Left lobe of liver (tissue), 2 donors: ENCODE results near the gene SLC38A2. TPM values are rescaled to one million over a fixed set of nuclear protein-coding genes. Genes with fewer than 3 reads are reported as not detected.
"Not testable (repeated sequence)": the region's sequence is repeated elsewhere in the genome, so short reads cannot be mapped to it uniquely, and the experiment has no call there.

Source experiments
- ATAC-seq: fragments of 200-7000 bp; cut with Tn5 transposase; one replicate; pipeline ENCODE4 v1.9.1; 2020; ENCODE audit warnings: mild to moderate bottlenecking, moderate library complexity
- DNase-seq: peaks from one replicate; pipeline ENCODE4 v3.0.0-alpha.2; 2020; ENCODE audit warnings: low spot score
- total RNA-seq: library from RNA; stranded (reverse); gene quantifications from one replicate; pipeline ENCODE4 v1.2.1, GENCODE V29; 2021
- donor health status: DM: no; HTN: no; CAD: no; lungs with moderate emphysema.
- donor health status: DM: no; HTN: yes; CAD: no.

SLC38A2 gene
- total RNA-seq, result 82.2 TPM

DNA sequence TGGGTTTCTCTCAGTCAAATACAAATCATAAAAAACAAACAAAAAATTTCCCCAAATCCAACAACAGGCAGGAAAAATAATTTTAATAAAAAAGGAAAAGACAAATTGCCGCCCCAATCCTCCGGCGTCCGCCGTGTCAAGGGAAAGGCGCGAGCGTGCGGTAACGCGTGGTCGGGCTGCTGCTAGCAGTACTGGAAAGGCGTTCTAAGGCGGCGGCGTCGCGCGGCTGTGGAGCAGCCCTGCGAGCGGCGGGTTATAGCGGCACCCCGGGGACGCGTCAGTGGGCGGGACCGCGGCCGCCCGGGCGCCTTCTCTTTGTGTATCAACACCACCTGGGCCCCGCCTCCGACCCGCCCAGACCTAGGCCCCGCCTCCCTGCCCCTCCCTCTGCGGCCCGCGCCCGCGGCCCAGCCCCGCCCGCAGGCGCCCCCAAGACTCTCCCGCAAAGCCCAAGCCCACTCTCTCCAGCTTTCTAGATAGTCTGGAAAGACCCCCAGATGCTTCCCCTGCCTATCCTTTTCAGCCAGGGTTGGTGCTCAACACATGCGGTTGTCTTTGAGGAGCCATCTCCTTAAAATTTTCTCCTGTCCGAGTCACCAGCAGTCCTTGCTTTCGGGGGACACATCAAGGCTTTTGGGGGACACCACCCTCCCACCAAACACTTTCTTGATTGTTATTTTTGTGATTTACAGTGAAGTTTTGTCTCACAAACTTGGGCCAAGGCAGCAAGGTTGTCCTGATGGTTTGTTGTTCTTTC is at the start of gene SLC38A2:
TSS of gene SLC38A2 (minus strand) at position 230 of the 757 bp plus-strand sequence. CDS start 1,480 bp downstream, outside the sequence.
- peak; percentile 83 for ATAC-seq
- peak; percentile 99 for DNase-seq

- DNase-seq (no peak), ATAC-seq (no peak)
Measured at GRCh38 chr12:46419675-46420074, 47.1 kb upstream of the SLC38A2 start.

GRCh38 chr12:46415552-46415951 is 43.0 kb upstream of the SLC38A2 start:
- DNase-seq (no peak), ATAC-seq (peak; percentile 33)

DNA sequence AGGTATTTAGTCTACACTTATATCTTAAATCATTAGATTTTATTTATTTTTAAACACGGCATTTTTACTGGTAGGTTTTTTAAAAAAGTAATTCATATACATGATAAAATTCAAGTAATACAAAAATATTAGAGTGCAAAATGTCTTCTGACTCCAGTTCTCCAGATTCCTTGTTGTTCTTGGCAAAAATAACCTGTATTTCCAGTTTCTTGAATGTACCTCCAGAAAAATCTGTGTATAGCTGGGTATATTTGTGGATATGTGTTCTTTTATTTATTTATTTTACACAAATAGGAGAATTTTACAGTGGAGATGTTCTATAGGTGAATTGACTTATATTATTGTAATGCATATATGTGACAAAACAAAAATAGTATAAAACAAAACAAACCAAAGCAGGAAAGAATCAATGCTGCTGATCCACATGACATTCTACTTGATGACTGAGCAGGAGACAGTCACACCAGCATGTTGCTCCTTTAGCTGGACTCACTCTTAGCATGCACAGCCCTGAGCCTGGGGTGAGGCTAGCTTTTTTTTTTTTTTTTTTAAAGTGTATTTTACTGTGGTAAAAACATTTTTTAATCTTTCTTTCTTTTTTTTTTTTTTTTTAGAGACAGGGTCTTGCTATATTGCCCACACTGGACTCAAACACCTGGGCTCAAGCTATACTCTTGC is 42.2 kb upstream of the SLC38A2 start:
- DNase-seq (no peak), ATAC-seq (no peak)

GRCh38 chr12:46413368-46413767 is 40.8 kb upstream of the SLC38A2 start:
- ATAC-seq, result peak; percentile 59
- DNase-seq, result no peak

GRCh38 chr12:46412857-46413256 is 40.3 kb upstream of the SLC38A2 start:
- ATAC-seq, result no peak
- DNase-seq, result no peak

DNA sequence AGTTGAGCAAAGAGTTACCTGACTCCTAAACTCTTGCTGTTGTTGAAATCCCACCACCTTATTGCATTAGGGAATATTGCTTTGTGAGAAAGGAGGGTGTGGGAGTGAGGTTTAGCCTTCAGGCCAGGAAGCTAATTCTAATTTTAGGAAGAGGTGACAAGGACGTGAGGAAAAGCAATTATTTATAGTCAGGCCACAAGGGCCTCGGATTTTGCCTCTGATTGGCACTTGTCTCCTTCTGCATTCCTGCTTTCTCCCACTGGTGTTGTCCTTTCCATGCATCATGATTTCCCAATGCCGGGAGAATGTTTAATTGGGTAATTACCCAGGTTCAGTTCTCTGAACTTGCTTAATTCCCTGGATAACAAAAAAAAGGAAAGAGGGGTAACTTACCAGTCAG is 37.9 kb upstream of the SLC38A2 start:
- peak; percentile 75 for ATAC-seq

GRCh38 chr12:46409974-46410373 is 37.4 kb upstream of the SLC38A2 start:
- ATAC-seq (no peak), DNase-seq (no peak)

More for the DNA sequence above, 37.9 kb upstream of the SLC38A2 start:
- DNase-seq, result no peak

GRCh38 chr12:46409342-46409741 is 36.8 kb upstream of the SLC38A2 start:
- DNase-seq, result no peak
- ATAC-seq, result no peak

DNA sequence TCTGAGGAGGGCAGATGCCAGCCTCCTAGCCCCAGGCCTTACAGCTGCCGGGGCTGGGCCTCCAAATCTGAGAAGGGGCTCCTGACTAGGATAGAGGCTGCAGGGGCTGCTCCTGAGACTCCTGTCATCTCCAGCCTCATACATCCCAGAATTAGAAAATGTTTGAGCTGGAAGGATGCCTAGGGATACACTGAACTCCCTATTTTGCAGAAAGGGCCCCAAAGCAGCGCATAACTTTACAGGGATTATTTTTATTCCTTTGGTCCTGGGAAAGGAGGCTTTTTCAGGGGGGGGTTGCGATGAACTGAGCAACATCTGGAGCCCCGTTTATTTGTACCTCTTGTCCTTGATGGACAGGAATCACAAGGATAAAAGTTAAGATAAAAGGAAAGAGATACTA is 35.9 kb upstream of the SLC38A2 start:
- ATAC-seq (no peak), DNase-seq (no peak)

DNA sequence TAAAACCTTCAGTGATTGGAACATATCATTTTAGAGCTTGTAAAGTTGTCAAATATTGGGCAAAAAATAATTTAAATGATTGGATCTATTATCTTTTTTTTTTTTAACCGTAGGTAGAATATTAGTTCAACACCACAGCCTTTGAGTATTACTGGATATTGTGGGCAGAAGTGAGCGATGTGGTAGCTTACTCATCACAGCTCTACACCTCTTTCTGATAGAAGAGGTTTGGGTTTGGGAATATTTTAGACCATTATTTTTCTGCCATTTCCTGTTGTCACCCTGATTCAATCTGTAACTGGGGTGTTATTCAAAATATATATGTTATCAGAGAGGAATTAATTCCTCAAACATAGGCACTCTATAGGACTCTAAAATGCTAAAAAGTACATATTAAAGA is 34.8 kb upstream of the SLC38A2 start:
- DNase-seq, result no peak
- ATAC-seq, result no peak

DNA sequence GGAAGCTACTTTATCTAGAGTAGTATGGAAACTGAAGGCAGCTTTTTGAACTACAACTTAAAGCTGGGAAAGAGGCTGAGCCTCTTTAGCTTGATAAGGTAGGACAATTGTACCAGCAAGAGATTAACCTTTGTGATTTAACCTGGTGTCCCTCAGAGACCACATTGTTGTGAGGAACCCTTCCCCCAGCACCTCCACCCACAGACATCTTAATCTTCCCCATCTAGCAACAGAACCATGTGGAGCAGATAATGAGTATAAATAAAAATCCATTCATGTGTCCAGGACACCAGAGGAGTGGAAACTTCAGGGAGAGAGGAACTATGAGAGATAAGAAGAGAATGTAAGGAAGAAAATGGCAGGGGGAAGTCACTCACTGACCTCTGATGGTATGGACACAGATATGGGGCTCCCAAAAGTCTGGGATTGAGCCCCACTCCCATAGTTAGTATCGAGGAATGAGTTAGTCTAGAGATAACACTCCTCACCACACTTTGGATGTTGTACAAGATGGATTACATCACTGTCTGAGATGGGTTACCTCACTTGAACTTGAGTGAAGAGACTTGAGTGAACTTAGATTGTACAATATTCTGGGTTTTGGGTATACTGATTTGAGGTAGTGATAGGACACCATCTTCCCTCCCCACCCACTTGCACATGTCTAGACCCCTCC is 33.9 kb upstream of the SLC38A2 start:
- DNase-seq, result no peak
- no peak for ATAC-seq

- ATAC-seq (no peak), DNase-seq (no peak)
Measured at GRCh38 chr12:46404733-46405132, 32.2 kb upstream of the SLC38A2 start.

- DNase-seq (no peak), ATAC-seq (no peak)
Measured at GRCh38 chr12:46404225-46404631, 31.7 kb upstream of the SLC38A2 start.

DNA sequence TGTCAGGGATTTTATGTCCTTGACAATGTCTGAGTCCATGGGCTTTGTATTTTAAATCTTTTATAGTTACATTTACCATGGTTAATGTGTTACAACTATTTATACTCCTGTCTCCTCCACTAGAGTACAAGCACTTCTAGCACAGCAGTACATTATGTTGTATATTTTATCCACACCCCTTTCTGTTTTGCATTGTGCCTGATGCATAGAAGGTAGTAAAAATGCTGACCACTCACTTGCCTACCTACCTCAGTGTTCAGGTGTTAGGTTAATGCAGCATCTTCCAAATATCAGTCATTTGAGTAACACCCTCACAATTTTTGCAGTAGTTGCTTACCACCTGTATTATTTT is 31.1 kb upstream of the SLC38A2 start:
- ATAC-seq (no peak), DNase-seq (no peak)

GRCh38 chr12:46402941-46403718 is 30.6 kb upstream of the SLC38A2 start:
- DNase-seq, result no peak
- no peak for ATAC-seq

GRCh38 chr12:46402451-46402850 is 29.9 kb upstream of the SLC38A2 start:
- no peak for ATAC-seq
- DNase-seq, result no peak

DNA sequence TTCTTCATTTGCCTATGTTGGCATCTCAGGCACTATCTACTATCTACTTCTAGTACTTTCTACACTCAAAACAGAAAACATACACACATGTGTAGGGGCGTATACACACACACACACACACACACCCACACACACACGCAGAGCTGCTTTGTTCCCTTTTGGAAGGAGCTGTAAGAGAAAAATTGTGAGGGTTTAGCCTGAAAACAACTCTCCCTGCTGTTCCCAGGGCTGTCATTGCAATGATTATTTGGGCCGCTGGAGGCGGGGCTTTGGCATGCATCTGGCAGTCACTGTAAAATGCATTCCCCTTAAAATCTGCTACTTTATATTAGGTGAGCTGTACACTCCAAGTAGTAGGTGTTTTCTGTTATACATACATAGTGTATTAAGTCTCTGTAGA is 29.1 kb upstream of the SLC38A2 start:
- DNase-seq (no peak), ATAC-seq (no peak)

- ATAC-seq (no peak), DNase-seq (no peak)
Measured at GRCh38 chr12:46400406-46400805, 27.8 kb upstream of the SLC38A2 start.

- not testable (repeated sequence) for DNase-seq, ATAC-seq
Measured at GRCh38 chr12:46399461-46400248, 27.1 kb upstream of the SLC38A2 start.
